ENCODE measurements around the gene TUBGCP3.

- TF ChIP-seq POLR2A (IDR thresholded peaks at IDR 0.05; ENCODE audit: low read length) (no peak), GATA1 (IDR thresholded peaks at IDR 0.05; ENCODE audit: low read depth, low read length) (no peak)
These were observed 12.3 kb downstream of the TUBGCP3 start for GRCh38 chr13:112575675-112576074.

Data from erythroblast (primary cell).